BE2C (cell line): ENCODE results near the gene REEP2.
A peak's percentile ranks its signal among the peaks of the same experiment; 100 is the strongest.

Source experiments
- DNase-seq: peaks from one replicate; pipeline ENCODE4 v3.0.0-alpha.2; 2020
- H3K27me3 ChIP-seq: fragments of 250-450 bp; sonication (Bioruptor Pico); 2 replicates; pipeline ENCODE4 v1.5.1; 2020; ENCODE audit warnings: mild to moderate bottlenecking
- H3K36me3 ChIP-seq: fragments of 250-450 bp; sonication (Bioruptor Pico); 2 replicates; pipeline ENCODE4 v1.5.1; 2020; ENCODE audit warnings: mild to moderate bottlenecking
- H3K4me1 ChIP-seq: fragments of 250-450 bp; sonication (Bioruptor Pico); 2 replicates; pipeline ENCODE4 v1.5.1; 2020
- H3K4me3 ChIP-seq: 2 replicates; pipeline ENCODE4 v1.5.1; 2011; ENCODE audit warnings: low read depth, low read length
- H3K9me3 ChIP-seq: fragments of 250-450 bp; sonication (Bioruptor Pico); 2 replicates; pipeline ENCODE4 v1.5.1; 2020
- TF ChIP-seq, protein P1 (sequence below): IDR thresholded peaks from 2 replicates; pipeline ENCODE4 v1.5.1; 2012; ENCODE audit warnings: mild to moderate bottlenecking, low read depth, low read length

The REEP2 gene

DNA sequence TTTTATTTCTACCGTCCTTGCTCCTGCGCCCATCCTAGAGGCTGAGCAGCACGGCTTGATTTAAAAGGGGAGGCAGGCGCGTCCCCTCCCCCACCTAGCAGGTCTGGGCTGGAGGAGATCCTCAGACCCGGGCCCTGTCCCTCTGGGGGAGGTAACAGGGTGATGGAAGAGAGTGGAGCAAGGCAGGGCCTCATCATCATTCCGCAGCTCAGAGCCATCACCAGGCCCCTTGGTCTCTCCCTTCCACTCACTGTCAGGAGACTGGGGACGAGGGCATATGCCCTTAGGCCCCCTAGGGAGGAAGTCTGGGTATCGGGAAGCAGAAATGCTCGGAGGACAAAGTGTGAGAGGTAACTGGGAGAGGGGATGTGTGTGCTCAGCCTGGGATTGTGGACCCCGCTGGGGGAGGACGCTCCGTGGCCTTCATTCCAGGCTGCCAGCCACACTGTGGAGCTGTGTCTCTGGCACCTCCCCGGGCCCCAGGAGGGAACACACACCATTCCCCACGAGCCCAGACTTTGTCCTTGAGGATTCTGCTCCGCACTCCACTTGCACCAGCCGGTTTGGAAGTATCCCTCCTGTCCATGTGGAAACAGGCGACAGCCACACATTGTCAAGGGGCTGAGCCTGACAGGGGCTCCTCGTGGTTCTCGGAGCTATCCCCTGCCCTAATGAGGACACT lies 761 bp downstream of the REEP2 start:
- TF ChIP-seq, protein P1, sequence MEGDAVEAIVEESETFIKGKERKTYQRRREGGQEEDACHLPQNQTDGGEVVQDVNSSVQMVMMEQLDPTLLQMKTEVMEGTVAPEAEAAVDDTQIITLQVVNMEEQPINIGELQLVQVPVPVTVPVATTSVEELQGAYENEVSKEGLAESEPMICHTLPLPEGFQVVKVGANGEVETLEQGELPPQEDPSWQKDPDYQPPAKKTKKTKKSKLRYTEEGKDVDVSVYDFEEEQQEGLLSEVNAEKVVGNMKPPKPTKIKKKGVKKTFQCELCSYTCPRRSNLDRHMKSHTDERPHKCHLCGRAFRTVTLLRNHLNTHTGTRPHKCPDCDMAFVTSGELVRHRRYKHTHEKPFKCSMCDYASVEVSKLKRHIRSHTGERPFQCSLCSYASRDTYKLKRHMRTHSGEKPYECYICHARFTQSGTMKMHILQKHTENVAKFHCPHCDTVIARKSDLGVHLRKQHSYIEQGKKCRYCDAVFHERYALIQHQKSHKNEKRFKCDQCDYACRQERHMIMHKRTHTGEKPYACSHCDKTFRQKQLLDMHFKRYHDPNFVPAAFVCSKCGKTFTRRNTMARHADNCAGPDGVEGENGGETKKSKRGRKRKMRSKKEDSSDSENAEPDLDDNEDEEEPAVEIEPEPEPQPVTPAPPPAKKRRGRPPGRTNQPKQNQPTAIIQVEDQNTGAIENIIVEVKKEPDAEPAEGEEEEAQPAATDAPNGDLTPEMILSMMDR, result peak; percentile 9; the same call in 1 of the 2 replicates
- H3K4me1 ChIP-seq, result peaks cover 4% of the 10 kb centered on the region
- peak overlapping the region; percentile 82 for H3K4me3 ChIP-seq
- DNase-seq, result peak; percentile 54
- H3K36me3 ChIP-seq, result peaks cover 10% of the 10 kb centered on the region
- H3K27me3 ChIP-seq, result no peaks in the 10 kb centered on the region
- no peaks in the 10 kb centered on the region for H3K9me3 ChIP-seq

DNA sequence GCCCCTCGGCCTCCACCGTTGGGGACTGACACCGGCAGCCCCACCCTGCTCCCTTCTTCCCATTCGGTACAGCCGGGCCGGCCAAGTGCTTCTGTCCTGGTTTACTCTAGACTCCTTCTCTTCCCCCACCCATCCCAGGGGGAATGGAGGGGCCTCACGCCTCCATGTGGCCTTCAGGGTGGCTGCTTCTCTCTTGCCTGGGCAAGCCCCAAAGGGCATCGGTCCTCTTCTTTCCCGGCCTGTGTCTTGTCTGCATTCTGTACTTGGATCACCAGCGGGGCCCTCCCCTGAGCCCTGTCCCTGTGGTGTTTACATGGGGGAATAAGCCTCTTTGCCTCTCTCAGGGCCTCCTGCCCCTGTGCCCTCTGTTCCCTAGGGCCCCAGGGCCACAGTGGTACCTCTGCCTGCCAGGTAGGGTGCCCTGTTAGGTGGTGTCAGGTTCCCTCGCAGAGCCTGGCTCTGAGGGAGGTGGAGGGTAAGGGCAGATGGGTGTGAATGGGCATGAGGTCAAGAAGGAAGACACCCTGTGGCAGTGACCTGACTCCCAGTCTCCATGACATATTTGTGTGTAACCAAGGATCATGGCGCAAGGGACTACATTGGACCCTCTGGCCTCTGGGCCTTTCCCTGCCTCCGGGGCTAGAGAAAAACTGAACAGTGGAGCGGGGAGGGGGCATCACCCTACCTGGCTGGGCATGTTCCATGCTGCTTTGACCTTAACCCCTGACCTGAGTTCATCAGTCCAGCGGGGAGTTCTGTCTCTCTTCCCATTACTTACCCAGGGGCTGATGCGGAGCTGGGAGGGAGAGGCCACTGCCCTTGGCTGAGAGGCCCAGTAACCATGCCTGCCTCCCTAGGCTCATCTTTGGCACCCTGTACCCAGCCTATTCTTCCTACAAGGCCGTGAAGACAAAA lies 1.6 kb downstream of the REEP2 start:
- Histone ChIP-seq H3K4me1 (peaks cover 4% of the 10 kb centered on the region), H3K27me3 (no peaks in the 10 kb centered on the region), H3K4me3 (peak overlapping the region; percentile 82), H3K36me3 (peaks cover 7% of the 10 kb centered on the region), H3K9me3 (no peaks in the 10 kb centered on the region)
- TF ChIP-seq, protein P1, result no peak
- no peak for DNase-seq

DNA sequence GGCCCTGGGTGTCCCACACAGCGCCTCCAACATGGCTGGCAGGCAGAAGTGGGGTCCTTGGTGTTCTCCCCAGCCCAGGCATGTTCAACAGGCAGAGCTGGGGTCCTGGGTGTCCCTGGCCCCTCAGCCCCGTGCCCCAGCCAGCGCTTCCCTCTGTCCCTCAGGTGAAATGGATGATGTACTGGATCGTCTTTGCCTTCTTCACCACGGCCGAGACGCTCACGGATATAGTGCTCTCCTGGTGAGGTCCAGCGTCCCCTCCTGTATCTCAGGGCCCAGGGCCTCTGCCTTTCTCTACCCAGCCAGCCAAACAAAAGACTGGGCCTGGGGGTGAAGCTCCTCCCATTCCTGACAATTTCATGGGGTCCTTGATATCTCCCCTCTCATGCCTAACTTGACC lies 2.4 kb downstream of the REEP2 start:
- peaks cover 4% of the 10 kb centered on the region for H3K4me1 ChIP-seq
- H3K9me3 ChIP-seq, result no peaks in the 10 kb centered on the region
- TF ChIP-seq, protein P1, result no peak
- no peaks in the 10 kb centered on the region for H3K27me3 ChIP-seq
- DNase-seq, result no peak
- H3K4me3 ChIP-seq, result no peak overlapping the region
- peaks cover 3% of the 10 kb centered on the region; the same call in 1 of the 2 replicates for H3K36me3 ChIP-seq

DNA sequence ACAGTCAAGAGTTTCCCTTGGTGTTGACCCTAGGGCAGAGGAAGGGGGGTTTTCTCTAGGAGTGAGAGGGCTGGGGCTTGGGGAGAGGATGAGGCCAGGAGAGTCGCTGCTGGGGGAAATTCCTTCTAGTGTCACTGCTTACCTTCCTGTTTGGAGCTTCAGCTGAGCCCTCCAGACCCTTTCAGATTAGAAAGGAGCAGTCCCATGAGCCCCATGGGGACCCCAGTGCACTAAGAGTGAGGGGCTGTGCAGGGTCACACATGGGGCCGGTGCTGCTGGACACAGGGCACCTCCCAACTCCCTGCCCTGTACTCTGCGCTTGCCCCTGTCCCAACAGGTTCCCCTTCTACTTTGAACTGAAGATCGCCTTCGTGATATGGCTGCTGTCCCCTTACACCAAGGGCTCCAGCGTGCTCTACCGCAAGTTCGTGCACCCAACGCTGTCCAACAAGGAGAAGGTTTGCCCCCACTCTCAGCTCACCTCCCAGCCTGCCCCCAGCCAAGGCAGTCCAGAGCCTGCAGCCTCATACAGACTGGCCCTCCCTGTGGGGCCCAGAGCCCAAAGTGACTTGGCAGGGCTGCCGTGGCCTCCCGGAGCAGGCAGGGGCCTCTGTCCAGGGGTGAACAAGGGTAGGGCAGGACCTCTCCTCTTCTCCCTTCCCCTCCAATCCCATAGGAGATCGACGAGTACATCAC lies 5.4 kb downstream of the REEP2 start:
- Histone ChIP-seq H3K36me3 (no peaks in the 10 kb centered on the region), H3K4me3 (no peak overlapping the region), H3K9me3 (no peaks in the 10 kb centered on the region), H3K27me3 (no peaks in the 10 kb centered on the region), H3K4me1 (peaks cover 9% of the 10 kb centered on the region)
- no peak for DNase-seq
- TF ChIP-seq, protein P1, result no peak

DNA sequence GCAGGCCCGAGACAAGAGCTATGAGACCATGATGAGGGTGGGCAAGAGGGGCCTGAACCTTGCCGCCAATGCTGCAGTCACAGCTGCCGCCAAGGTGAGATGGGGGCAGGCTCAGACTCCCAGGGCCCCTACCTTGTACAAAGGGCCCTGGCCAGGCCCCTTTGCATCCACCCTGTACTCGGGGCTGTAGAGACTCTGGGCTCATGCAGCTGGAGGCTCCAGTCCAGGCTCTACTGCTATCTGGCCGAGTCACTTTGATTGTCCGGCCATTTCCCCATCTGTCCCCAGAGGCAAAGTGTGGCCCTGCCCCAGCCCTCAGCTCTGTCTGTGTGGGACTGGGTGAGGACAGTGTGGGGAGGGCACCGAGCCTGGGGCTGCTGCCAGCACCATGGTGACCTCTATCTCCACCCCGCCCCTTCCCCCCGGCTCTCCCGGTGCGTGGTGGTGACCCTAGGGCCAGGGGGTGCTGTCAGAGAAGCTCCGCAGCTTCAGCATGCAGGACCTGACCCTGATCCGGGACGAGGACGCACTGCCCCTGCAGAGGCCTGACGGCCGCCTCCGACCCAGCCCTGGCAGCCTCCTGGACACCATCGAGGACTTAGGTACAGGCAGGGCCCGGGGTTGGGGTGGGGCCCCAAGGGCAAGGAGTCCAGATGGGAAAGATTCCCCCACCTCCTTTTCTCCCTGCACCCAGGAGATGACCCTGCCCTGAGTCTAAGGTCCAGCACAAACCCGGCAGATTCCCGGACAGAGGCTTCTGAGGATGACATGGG lies 6.1 kb downstream of the REEP2 start:
- no peaks in the 10 kb centered on the region for H3K27me3 ChIP-seq
- H3K4me1 ChIP-seq, result peaks cover 12% of the 10 kb centered on the region
- DNase-seq, result no peak
- H3K9me3 ChIP-seq, result no peaks in the 10 kb centered on the region
- H3K4me3 ChIP-seq, result no peak overlapping the region
- H3K36me3 ChIP-seq, result no peaks in the 10 kb centered on the region
- TF ChIP-seq, protein P1, result no peak
